Right kidney (tissue), 1 donor: ENCODE results near the gene HMGCS2.

Experiments used
- DNase-seq: peaks from one replicate; pipeline ENCODE4 v3.0.0-alpha.2; 2016

Gene HMGCS2

DNA sequence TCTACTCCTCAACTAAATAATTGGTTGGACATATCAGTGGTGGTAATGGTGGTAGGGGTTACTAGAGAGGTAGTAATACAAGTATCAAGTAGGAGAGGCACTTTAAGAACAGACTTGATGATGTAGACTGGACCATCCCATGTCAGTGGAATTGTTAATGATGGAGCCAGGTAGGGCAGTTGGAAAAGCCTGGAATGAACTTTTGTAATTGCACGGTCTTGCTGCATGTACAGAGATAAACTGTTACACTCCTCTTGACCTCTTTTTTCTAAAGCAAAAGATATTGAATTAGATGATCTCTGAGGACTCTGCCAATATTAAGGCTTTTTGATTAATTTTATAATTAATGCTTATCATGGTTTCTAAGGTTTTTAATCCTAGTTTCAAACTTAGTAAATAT, 5.8 kb downstream of the HMGCS2 start:
- DNase-seq = no peak

DNA sequence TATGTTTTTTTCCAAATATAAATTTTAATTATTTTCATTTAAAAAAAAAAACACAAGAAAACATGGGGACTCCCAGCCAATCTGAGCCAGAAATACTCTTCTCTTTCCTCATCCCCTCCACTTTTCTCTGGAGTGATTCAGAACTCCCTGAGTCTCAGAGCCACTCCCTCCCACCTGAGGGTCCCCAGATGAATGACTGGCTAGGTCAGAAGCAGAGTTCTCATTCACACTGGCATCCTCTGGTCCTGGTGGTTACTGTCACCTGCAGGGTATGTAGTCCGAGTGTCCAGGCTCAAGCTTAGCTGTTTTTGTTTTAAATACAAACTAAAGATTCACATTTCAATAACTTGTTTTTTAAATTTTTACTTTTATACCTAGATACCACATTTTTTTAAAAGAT, 6.3 kb downstream of the HMGCS2 start:
- DNase-seq = no peak

DNA sequence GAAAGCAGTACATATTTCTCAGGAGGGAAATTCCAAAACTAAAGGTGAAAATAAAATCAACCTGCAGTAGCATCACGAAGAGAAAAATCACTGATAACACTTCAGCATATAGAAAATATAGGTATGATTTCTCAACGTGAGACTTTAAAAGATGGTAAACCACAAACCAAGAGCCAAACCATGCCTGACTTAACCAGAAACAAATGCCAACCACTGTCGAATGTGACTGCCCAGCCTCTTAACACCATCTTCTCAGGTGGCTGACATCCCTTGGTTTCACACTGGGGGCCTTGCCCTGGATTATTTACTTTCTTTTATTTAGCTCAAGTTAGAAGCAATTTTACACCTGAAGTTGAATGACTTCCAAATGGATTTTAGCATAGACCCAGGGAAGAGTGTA, 10.1 kb downstream of the HMGCS2 start:
- DNase-seq = no peak

DNA sequence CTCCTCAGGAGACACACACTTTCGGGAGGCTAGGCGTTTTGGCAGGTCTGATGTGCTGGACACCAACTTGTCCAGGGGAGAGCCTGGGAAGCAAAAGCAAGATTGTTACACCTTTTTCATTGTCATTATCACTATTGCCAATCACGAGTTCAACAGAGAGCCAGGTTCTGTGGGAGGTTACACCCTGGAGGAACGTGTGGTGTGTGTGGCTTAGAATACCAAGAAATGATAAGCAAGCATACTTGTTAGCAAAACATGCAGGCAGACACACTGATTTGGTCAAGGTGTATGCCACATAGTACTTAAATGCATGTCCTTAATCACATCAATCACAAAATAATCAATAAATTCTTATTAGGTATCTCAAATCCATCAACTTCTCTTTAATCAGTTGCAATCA, 16.1 kb downstream of the HMGCS2 start:
- no peak for DNase-seq

DNA sequence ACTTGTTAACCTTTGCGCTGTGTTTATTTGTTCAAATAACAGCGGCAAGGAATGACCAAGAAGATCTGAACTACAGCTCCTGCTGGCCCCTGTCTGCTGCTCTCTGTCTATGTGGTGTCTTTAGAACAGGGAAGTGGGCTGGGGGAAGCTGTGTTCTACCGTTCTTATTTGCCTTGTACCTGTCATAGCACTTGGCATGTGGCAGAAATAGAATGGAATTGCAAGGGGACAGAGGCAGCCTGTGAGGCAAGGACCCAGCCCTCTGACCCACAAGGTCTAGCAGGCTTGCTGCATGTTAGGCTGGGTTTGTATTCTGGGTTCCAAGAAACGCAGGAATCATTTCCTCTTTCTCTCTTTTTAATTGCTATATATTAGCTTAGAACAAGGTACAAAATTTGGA, 20.7 kb downstream of the HMGCS2 start:
- DNase-seq = no peak

DNA sequence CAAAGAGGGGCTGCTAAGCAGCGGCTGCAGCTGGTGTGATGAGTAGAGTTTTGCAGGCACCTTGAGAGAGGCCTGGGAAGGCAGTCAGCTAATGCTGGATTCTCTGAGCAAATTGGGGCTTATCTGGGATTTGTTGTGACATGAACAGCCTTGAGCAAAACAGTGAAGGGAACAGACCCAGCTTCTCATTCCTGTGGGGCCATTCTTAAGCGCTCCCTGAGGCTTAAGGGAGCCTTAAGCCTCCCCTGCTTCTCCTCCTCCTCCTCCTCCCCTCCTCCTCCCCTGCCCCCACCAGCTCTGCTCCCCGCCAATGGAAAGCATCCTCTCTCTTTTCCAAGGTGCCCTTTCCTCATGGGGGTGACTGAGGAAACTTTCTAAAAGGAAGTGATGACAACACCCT, 21.3 kb downstream of the HMGCS2 start:
- DNase-seq = no peak

DNA sequence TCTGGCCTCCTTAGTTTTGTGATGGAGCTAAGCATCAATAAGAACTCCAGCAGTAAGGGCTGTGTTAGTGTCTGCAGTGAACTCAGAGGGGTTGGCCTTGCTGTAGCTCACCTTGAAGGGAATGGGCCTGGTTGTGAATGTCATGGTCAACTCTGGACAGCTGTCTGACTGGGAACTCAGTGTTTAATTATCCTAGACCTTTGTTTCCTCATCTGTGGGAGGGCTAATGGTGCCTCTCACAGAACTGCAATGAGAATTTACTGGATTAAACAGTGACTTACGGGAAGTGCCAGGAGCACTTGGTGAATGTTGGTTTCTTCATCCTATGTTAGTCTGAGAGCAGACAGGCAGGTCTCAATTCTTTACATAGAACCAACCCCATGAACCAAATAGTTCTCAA, 23.7 kb downstream of the HMGCS2 start:
- DNase-seq = no peak

DNA sequence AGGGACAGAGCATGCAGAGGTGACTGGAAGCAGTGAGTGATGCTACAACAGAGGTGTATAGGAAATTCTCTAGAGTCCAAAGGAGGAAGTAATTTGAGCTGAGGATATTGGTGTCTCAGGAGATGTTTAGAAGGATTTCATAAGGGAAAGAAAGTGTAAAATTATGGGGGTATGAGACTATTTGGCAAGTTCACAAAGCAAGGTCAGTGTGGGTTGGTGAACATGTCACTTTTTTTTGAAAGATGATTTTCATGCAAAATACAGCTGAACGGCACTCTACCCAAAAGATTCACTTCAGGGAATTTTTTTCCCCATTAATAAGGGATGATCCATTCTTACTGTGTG, 24.1 kb downstream of the HMGCS2 start:
- DNase-seq = no peak

DNA sequence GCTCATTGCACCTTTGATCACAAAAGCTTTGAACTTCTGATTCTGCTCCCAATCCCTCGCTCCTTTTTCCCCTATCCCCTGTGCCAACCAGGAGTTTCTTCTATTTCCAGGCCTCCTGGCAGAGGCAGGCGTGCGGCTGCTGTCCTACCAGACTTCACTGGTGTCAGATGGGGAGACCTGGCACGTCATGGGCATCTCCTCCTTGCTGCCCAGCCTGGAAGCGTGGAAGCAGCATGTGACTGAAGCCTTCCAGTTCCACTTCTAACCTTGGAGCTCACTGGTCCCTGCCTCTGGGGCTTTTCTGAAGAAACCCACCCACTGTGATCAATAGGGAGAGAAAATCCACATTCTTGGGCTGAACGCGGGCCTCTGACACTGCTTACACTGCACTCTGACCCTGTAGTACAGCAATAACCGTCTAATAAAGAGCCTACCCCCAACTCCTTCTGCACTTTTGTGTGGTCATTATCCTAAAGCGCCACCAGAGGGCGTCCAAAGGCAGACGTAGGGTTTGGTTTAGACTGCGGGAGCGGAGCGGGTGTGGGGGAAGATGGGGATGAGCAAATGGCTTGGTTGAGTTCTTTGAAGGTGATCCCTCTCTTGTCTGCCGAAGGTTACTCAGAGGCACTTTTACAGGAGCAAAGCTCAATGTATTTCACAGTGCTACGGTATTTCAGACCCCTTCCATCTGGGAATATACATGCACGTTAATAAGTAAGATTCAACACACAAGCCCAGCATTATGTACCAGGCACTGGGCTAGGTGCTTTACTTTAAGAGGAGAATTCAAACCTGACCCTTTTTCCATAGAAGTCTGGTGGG, 24.7 kb downstream of the HMGCS2 start:
- peak; percentile 59 for DNase-seq

DNA sequence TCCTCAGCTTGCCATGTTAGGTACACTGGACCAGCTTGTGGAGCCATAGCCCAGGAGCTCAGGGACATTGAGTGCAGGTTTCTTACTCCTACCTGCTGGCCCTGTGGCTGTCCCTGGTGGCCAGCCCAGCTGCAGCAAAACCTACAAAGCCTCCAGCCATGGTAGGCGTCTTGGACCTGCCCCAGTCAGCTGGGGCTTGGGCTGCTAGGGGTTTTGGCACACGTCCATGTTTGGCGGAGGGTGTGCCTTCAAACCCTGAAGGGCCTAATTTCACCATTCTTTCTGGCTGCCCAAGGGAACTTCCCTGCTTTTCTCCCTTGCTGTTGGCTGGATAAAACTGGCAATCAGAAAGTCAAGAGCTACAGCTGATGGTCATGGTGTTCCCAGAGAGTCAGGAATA, 25.4 kb downstream of the HMGCS2 start:
- no peak for DNase-seq

DNA sequence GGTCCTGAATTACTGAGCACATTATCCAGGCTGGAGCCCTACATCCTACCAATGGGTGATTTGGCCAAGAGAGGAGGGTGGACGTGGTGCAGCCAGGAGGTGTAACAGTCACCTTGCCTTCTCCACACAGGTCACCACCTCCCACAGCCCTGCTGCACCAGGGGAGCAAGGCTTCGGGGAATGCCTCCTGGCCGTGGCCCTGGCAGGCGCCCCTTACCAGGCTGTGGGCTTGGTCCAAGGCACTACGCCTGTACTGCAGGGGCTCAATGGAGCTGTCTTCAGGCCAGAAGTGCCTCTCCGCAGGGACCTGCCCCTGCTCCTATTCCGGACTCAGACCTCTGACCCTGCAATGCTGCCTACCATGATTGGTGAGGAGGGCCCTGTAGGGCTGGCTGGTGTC, 26.0 kb downstream of the HMGCS2 start:
- DNase-seq = no peak

DNA sequence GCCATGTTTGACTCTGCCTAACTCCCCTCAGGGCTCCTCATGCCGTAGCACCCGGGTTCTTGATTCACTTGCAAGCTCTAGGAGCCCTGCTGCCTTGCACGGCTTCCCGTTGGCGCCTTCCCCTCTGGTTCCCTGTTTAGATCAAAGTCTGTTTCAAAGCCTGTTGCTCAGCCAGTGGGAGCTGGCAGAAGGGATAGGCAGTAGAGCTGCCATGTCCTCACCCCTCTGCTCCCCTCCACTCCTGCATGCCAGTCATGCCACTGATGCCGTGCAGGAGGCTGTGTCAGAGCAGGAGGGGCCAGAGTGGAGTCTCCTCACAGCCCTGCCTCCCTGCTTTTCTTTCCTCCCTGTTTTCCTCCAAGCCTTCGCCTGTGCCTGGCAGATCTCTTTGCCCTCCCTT, 26.5 kb downstream of the HMGCS2 start:
- DNase-seq = no peak

DNA sequence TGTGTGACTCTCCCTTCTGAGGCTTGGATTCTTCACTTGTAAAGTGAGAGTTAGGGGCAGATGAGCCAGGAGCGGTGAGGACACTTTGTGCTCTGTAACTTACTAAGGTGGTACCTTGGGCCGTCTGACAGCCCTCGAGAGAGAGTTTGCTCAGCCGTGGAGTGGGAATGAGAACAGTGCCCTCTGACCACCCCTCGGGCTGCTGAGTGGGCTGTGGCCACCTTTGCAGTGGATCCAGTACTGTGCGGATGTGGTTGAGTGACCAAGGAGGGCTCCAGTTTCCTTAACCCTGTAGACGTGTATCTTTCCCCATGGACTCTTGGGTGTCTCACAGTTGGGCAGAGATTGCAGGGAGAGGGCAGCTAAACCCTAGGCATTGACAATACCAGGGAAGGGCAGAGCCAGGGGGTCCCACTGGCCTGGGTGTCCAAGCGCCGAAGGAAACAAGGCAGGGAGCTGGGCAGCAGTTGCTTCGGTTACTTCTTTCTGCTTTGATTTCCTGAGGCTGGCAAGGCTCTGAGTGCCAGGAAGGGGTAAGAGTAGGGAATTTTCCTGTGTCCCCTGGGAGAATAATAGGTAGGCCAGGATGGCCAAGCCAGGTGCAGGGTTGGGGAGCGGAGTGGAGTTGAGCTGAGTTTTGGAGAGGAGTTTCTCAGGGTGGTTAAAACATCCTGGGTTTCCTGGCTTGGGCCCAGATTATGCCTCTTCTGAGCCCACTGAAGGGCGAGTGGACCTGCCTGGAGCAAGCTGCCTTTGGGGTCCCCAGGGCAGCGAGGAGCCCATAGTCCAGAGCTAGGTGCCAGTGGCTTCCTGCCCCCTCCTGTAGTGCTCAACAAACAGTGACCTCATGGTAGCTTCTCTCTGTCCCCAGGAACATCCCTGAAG, 27.6 kb downstream of the HMGCS2 start:
- DNase-seq = no peak

DNA sequence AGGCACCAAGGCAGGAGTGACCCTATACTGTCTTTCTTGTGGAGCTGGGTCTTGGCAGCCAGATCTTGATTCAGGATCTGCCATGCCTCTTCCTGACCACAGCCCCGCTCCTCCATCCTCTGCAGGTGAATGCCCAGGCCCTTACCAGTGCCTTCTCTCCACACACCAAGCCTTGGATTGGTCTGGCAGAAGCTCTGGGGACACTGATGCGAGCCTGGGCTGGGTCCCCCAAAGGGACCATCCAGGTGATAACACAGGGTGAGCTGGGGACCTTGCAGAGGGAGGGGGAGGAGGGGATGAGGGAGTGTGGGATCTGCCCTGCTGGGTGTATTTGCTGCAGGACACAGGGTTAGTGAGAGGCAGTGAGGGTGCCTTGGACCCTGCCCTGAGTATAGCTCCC, 28.4 kb downstream of the HMGCS2 start:
- DNase-seq = no peak

DNA sequence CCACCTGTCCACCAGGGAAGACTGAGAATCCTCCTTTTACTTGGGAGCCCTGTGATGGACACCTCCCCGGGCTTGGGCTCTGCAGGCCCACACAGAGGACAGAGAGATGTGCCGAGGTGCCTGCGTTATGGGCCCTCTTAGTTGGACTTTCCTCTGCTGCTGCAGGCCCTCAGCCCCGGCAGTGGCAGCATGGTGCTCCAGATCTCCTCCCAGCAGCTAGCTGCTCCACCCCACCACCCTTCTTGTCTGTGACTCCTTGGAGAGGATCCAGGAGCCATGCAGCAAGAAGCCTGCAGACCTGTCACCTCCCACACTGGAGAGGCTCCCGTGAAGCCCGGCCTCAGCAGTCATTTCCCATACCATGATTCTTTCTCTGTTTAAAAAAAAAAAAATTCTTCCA, 29.6 kb downstream of the HMGCS2 start:
- no peak for DNase-seq

DNA sequence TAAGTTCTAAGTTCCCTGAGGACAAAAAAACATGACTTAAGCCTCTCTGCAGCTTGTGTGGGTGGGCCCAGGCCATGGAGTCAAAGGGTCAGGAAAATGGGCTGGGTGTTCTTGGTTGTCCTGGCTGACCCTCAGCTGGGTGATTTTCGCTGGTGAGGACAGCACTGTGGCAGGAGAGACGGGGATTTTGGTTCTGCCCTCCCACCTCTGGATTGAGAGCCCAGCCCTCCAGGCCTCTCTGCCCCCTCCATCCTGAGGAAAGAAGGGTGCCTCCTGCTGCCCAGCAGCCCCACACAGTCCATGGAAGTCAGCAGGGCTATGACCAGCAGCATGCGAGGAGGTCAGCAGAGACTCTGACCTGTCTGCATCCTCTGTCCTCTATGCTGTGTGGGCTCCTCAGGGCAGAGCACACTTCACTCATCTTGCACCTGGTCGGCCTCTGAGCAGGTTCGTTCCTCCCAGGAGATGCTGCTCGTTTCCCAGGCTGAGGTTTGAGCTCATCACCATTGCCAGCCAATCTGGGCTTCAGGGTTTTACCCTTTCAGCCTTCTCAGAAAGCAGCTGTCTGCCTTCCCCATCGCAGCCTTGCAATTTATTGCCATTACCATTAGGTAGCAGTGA, 30.5 kb downstream of the HMGCS2 start:
- DNase-seq = no peak

DNA sequence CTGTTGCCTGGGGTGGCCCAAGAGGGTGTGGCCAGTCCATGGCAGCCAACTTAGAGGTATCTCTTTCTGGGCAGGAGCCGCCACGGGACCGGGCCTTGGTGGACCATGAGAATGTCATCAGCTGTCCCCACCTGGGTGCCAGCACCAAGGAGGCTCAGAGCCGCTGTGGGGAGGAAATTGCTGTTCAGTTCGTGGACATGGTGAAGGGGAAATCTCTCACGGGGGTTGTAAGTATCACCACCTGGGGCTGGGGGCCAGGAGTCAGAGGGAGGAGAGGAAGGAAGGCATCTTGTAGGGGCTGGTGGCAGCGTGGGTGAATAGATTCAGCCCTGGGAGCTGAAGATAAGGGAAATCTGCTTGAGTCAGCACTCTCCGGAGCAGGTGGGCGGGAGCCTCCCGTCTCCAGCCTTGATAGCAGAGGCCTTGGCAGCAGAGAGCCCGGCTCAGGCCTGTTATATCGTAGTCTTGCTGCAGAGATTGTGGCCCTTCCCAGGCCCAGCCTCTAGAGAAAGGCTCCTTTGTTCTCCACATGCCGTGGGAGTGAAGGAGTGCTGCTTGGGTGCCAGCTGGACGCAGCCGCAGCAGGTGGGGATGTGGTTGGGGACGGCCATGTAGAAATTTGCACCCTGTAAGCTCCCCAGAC, 31.5 kb downstream of the HMGCS2 start:
- no peak for DNase-seq

DNA sequence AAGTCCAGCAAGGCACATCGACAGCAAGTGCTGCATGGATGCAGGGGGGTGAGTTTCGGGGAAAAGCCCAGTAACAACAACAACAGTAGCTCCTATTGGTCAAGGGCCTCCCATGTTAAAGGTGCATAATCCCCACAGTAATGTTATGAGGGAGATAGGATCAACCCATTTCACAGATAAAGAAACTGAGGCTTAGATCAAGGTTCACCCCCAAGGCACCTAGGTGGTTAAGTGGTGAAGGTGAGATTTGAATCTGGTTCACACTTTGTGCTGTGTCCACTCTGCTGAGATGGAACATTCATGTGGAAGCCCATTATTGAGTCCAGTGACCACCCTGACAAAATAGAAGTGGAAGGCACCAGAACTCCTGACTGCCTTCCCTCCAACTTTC, 32.1 kb downstream of the HMGCS2 start:
- DNase-seq = no peak

DNA sequence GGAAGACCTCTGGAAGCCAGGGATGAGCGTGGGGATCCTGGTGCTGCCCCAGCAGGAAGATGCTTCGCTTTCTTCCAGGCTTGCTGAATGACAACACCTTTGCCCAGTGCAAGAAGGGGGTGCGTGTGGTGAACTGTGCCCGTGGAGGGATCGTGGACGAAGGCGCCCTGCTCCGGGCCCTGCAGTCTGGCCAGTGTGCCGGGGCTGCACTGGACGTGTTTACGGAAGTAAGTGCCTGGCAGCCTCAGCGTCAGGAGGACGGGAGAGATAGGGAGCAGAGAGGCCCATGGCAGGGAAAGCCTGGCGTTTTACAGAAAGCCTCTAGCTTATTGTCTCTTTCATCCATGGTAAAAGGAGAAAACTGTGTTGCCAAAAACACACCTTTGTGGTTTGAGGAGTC, 33.5 kb downstream of the HMGCS2 start:
- no peak for DNase-seq

DNA sequence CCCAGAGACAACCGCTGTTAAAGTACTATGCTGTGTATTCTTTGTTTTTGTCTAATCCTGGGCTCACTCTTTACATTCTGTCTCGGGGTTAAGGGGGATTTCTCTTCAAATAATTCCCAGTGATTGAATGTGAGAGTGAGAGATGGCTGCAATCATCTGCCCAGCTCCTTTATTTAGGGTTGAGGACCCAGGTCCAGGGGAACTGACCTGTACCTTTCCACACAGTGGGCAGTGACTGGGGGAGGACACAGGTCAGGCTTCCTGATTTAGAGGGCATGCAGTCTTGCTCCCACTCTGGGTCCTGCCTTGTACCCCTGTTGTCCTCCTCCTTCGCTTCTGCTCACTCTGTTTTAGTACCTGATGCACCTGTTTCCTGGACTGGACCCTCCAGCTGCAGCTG, 35.0 kb downstream of the HMGCS2 start:
- no peak for DNase-seq

DNA sequence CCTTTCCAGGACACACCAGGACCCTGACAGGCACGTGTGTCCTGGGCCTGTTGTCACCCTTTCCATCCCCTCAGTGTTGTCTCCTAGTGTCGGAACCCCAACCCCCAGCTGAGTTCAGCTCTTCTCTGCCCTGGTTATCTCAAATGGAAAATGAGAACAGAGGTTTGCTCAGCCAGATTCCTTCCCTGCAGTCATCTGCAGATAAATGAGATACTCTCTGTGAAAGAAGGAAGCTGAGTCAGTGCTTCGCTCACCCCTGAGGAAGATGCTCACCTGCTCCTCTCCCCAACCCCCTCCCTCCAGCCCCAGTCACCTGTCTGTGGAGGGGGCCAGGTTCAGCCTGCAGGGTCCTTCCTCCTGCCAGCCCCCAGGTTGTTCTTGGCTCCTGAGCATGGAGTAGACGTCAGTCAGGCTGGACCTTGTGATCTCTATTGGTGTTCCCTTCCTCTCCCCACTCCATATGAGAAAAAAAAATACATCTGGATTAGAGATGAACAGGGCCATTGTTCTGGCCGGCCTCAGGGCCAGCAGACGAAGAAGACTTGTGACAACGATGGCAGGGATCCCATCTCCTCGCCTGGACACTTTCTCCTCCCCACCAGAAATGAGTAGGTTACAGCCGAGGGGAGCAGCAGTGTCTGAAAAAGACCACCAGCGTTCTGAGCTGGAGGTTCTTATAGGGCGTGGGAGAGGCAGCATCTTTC, 36.1 kb downstream of the HMGCS2 start:
- no peak for DNase-seq

DNA sequence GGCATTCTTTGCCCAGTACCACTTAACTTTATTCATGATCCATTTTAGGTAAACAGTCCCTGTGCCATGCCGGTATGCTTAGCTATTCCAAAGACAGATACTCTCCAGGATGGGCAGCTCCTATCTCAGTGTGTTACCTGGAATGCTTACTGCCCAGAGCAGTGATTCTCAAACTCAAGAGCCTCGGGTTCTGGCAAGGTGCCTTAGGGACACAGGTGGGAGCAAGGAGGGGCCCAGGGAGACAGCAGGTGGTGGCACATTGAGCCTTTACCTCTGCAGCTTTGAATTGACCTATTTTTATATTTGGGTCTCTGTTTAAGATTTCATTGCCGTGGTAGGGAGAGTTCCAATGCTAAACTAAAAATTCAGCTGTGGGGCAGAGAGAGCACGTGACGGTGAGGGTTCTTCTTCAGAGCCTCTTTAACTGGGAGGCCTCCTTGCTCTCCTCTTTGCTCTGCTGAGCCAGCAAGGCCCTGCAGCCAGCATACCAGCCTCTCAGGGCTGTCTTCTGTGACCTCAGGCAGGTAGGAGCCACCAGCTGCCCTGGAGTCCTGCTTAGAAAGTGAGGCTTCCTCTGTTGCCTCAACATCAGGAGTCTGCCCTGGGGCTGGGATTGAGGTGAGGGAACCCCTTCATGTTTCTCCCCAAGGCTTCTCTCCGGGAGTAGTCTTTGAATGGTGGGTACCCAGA, 36.8 kb downstream of the HMGCS2 start:
- DNase-seq = no peak
